Measurements from ENCODE around the gene RAB11FIP4. TPM values are rescaled to one million over a fixed set of nuclear protein-coding genes. Genes with fewer than 3 reads are reported as not detected.

The RAB11FIP4 gene
- total and polyA plus RNA-seq, 2 of the 13 experiments (the other 11 are each of a cell fraction or from before 2014, with no cell fraction given), result 28.0 to 89.3 TPM

- TF ChIP-seq MAZ (IDR thresholded peaks at IDR 0.05; ENCODE audit: borderline replicate concordance, low read depth, low read length) (no peak), MAZ (CRISPR knock-in tag; IDR thresholded peaks at IDR 0.05; ENCODE audit: low read depth) (no peak), ZNF274 (CRISPR knock-in tag; IDR thresholded peaks at IDR 0.05) (no peak), RFX3 (CRISPR knock-in tag; IDR thresholded peaks at IDR 0.05) (no peak), SATB2 (CRISPR knock-in tag; IDR thresholded peaks at IDR 0.05) (peak; percentile 75; the same call in 1 of the 2 replicates), ZNF543 (CRISPR knock-in tag; IDR thresholded peaks at IDR 0.05) (no peak), ATF1 (CRISPR knock-in tag; IDR thresholded peaks at IDR 0.05) (no peak), SMARCE1 (IDR thresholded peaks at IDR 0.05; ENCODE audit: borderline replicate concordance) (no peak), SNAPC5 (CRISPR knock-in tag; IDR thresholded peaks at IDR 0.05; ENCODE audit: borderline replicate concordance) (no peak), MXD3 (CRISPR knock-in tag; IDR thresholded peaks at IDR 0.05) (peak; percentile 75; the same call in 1 of the 2 replicates), PHF21A (CRISPR knock-in tag; IDR thresholded peaks at IDR 0.05) (no peak), ZNF468 (CRISPR knock-in tag; IDR thresholded peaks at IDR 0.05) (no peak), ZNF407 (CRISPR knock-in tag; IDR thresholded peaks at IDR 0.05; ENCODE audit: not compliant biosample characterization) (no peak), ZNF562 (CRISPR knock-in tag; IDR thresholded peaks at IDR 0.05; ENCODE audit: borderline replicate concordance) (no peak), NR0B2 (CRISPR knock-in tag; IDR thresholded peaks at IDR 0.05) (no peak)
- TF ChIP-seq, protein P1, sequence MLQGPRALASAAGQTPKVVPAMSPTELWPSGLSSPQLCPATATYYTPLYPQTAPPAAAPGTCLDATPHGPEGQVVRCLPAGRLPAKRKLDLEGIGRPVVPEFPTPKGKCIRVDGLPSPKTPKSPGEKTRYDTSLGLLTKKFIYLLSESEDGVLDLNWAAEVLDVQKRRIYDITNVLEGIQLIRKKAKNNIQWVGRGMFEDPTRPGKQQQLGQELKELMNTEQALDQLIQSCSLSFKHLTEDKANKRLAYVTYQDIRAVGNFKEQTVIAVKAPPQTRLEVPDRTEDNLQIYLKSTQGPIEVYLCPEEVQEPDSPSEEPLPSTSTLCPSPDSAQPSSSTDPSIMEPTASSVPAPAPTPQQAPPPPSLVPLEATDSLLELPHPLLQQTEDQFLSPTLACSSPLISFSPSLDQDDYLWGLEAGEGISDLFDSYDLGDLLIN (CRISPR knock-in tag; IDR thresholded peaks at IDR 0.05; ENCODE audit: borderline replicate concordance), result no peak; the same call in 1 of the 2 replicates
- TF ChIP-seq, protein P2, sequence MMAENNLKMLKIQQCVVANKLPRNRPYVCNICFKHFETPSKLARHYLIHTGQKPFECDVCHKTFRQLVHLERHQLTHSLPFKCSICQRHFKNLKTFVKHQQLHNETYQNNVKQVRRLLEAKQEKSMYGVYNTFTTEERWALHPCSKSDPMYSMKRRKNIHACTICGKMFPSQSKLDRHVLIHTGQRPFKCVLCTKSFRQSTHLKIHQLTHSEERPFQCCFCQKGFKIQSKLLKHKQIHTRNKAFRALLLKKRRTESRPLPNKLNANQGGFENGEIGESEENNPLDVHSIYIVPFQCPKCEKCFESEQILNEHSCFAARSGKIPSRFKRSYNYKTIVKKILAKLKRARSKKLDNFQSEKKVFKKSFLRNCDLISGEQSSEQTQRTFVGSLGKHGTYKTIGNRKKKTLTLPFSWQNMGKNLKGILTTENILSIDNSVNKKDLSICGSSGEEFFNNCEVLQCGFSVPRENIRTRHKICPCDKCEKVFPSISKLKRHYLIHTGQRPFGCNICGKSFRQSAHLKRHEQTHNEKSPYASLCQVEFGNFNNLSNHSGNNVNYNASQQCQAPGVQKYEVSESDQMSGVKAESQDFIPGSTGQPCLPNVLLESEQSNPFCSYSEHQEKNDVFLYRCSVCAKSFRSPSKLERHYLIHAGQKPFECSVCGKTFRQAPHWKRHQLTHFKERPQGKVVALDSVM (CRISPR knock-in tag; IDR thresholded peaks at IDR 0.05), result no peak
Measured at GRCh38 chr17:31394544-31394943, 3.1 kb downstream of the RAB11FIP4 start (continued).

Measured in HepG2 (cell line).